Activated T-helper 1 cell treated with anti-CD3 and anti-CD28 coated beads, Interleukin-12 subunit alpha, Interleukin-12 subunit beta, Interleukin-2, Interleukin-4 antibody, amounts not matched to agents 30 ng/mL and 10 ng/mL and 1 ng/mL, durations not matched to agents 14 hours and 24 hours and 36 hours (primary cell): Measurements from ENCODE around the gene KRT37. TPM values are rescaled to one million over a fixed set of nuclear protein-coding genes. Genes with fewer than 3 reads are reported as not detected.
"Not testable (repeated sequence)": the region's sequence is repeated elsewhere in the genome, so short reads cannot be mapped to it uniquely, and the experiment has no call there.

Source experiments
- DNase-seq: peaks from one replicate; pipeline ENCODE4 v3.0.0; 2021; ENCODE audit warnings: low spot score
- H3K27ac Mint-ChIP-seq: one replicate; pipeline ENCODE4 v1.8.0; 2021; ENCODE audit warnings: mild to moderate bottlenecking, mixed read lengths
- H3K27me3 Mint-ChIP-seq: one replicate; pipeline ENCODE4 v1.8.0; 2022; ENCODE audit warnings: mild to moderate bottlenecking, moderate library complexity, mixed read lengths; ENCODE audit not compliant: insufficient read depth
- H3K36me3 Mint-ChIP-seq: one replicate; pipeline ENCODE4 v1.8.0; 2021; ENCODE audit warnings: low read depth, mixed read lengths
- H3K4me1 Mint-ChIP-seq: one replicate; pipeline ENCODE4 v1.8.0; 2021; ENCODE audit warnings: low read depth, mixed read lengths
- H3K4me3 Mint-ChIP-seq: one replicate; pipeline ENCODE4 v1.8.0; 2021; ENCODE audit warnings: mild to moderate bottlenecking, moderate library complexity, mixed read lengths
- H3K9me3 Mint-ChIP-seq: one replicate; pipeline ENCODE4 v1.8.0; 2021; ENCODE audit warnings: mixed read lengths
- intact Hi-C: fragments of 100-400 bp; cut with micrococcal nuclease; formaldehyde crosslinking; loops from one replicate; pipeline ENCODE4 v1.15.1; 2024
- total RNA-seq: library from RNA; stranded (reverse); gene quantifications from 2 replicates; pipeline ENCODE4 v1.2.3, GENCODE V29; 2022

The KRT37 gene
- total RNA-seq, 1 donor from 2014 or later, result not detected

- H3K4me1 Mint-ChIP-seq, result no peaks in the 10 kb centered on the region
- no peak overlapping the region for H3K27ac Mint-ChIP-seq
- no peak overlapping the region for H3K4me3 Mint-ChIP-seq
- peaks cover 18% of the 10 kb centered on the region for H3K27me3 Mint-ChIP-seq
- H3K36me3 Mint-ChIP-seq, result no peaks in the 10 kb centered on the region
- no peak for DNase-seq
- intact Hi-C loops, result no loop called here
- H3K9me3 Mint-ChIP-seq, result no peaks in the 10 kb centered on the region
Measured at GRCh38 chr17:41394254-41394996, 30.0 kb downstream of the KRT37 start.

- intact Hi-C loops, result no loop called here
- no peak for DNase-seq
- H3K4me3 Mint-ChIP-seq, result no peak overlapping the region
- H3K9me3 Mint-ChIP-seq, result no peaks in the 10 kb centered on the region
- no peaks in the 10 kb centered on the region for H3K4me1 Mint-ChIP-seq
- H3K27ac Mint-ChIP-seq, result no peak overlapping the region
- H3K36me3 Mint-ChIP-seq, result no peaks in the 10 kb centered on the region
- peaks cover 18% of the 10 kb centered on the region for H3K27me3 Mint-ChIP-seq
Measured at GRCh38 chr17:41393826-41394225, 30.6 kb downstream of the KRT37 start.

GRCh38 chr17:41393294-41393693, 31.1 kb downstream of the KRT37 start:
- no peak overlapping the region for H3K4me3 Mint-ChIP-seq
- no peaks in the 10 kb centered on the region for H3K9me3 Mint-ChIP-seq
- H3K4me1 Mint-ChIP-seq, result no peaks in the 10 kb centered on the region
- no peak overlapping the region for H3K27ac Mint-ChIP-seq
- DNase-seq, result no peak
- intact Hi-C loops, result no loop called here
- peaks cover 18% of the 10 kb centered on the region for H3K27me3 Mint-ChIP-seq
- no peaks in the 10 kb centered on the region for H3K36me3 Mint-ChIP-seq

GRCh38 chr17:41392278-41392677, 32.1 kb downstream of the KRT37 start:
- H3K36me3 Mint-ChIP-seq, result no peaks in the 10 kb centered on the region
- H3K27ac Mint-ChIP-seq, result no peak overlapping the region
- no peaks in the 10 kb centered on the region for H3K4me1 Mint-ChIP-seq
- H3K27me3 Mint-ChIP-seq, result peaks cover 13% of the 10 kb centered on the region
- no peak overlapping the region for H3K4me3 Mint-ChIP-seq
- intact Hi-C loops, result no loop called here
- DNase-seq, result no peak
- H3K9me3 Mint-ChIP-seq, result peaks cover 2% of the 10 kb centered on the region

GRCh38 chr17:41391535-41391934, 32.9 kb downstream of the KRT37 start:
- peaks cover 7% of the 10 kb centered on the region for H3K9me3 Mint-ChIP-seq

GRCh38 chr17:41390411-41390938, 33.9 kb downstream of the KRT37 start:
- no peaks in the 10 kb centered on the region for H3K4me1 Mint-ChIP-seq
- H3K9me3 Mint-ChIP-seq, result peaks cover 12% of the 10 kb centered on the region
- H3K27ac Mint-ChIP-seq, result no peak overlapping the region
- H3K36me3 Mint-ChIP-seq, result no peaks in the 10 kb centered on the region
- no peak for DNase-seq
- intact Hi-C loops, result no loop called here
- H3K27me3 Mint-ChIP-seq, result peaks cover 10% of the 10 kb centered on the region
- H3K4me3 Mint-ChIP-seq, result no peak overlapping the region

More at GRCh38 chr17:41391535-41391934, 32.9 kb downstream of the KRT37 start:
- Mint-ChIP-seq H3K27ac (no peak overlapping the region), H3K4me3 (no peak overlapping the region), H3K36me3 (no peaks in the 10 kb centered on the region), H3K4me1 (no peaks in the 10 kb centered on the region), H3K27me3 (peaks cover 13% of the 10 kb centered on the region)
- intact Hi-C loops, result no loop called here
- no peak for DNase-seq

GRCh38 chr17:41387670-41388069, 36.7 kb downstream of the KRT37 start:
- Mint-ChIP-seq H3K36me3 (no peaks in the 10 kb centered on the region), H3K27ac (no peak overlapping the region), H3K27me3 (peaks cover 10% of the 10 kb centered on the region), H3K4me1 (no peaks in the 10 kb centered on the region), H3K4me3 (no peak overlapping the region), H3K9me3 (peaks cover 12% of the 10 kb centered on the region)
- intact Hi-C loops, result no loop called here
- no peak for DNase-seq

- no peaks in the 10 kb centered on the region for H3K4me1 Mint-ChIP-seq
- peaks cover 12% of the 10 kb centered on the region for H3K9me3 Mint-ChIP-seq
- no peak overlapping the region for H3K4me3 Mint-ChIP-seq
- no peak for DNase-seq
- peaks cover 10% of the 10 kb centered on the region for H3K27me3 Mint-ChIP-seq
- no peaks in the 10 kb centered on the region for H3K36me3 Mint-ChIP-seq
- intact Hi-C loops, result no loop called here
- no peak overlapping the region for H3K27ac Mint-ChIP-seq
Measured at GRCh38 chr17:41386227-41386626, 38.2 kb downstream of the KRT37 start.

GRCh38 chr17:41383690-41384089, 40.7 kb downstream of the KRT37 start:
- intact Hi-C loops, result no loop called here
- H3K27me3 Mint-ChIP-seq, result peaks cover 5% of the 10 kb centered on the region
- no peak overlapping the region for H3K4me3 Mint-ChIP-seq
- DNase-seq, result no peak
- peaks cover 12% of the 10 kb centered on the region for H3K9me3 Mint-ChIP-seq
- H3K27ac Mint-ChIP-seq, result no peak overlapping the region
- no peaks in the 10 kb centered on the region for H3K4me1 Mint-ChIP-seq
- H3K36me3 Mint-ChIP-seq, result no peaks in the 10 kb centered on the region

- intact Hi-C loops, result no loop called here
- no peak overlapping the region for H3K4me3 Mint-ChIP-seq
- H3K36me3 Mint-ChIP-seq, result no peaks in the 10 kb centered on the region
- no peaks in the 10 kb centered on the region for H3K4me1 Mint-ChIP-seq
- H3K27ac Mint-ChIP-seq, result no peak overlapping the region
- DNase-seq, result no peak
- peaks cover 11% of the 10 kb centered on the region for H3K9me3 Mint-ChIP-seq
- peaks cover 5% of the 10 kb centered on the region for H3K27me3 Mint-ChIP-seq
Measured at GRCh38 chr17:41382394-41382793, 42.0 kb downstream of the KRT37 start.

GRCh38 chr17:41381943-41382342, 42.4 kb downstream of the KRT37 start, which contains the start of gene KRT34:
KRT34 (minus strand) TSS chr17:41382306; CDS start chr17:41382246, 60 bp downstream.
- H3K4me1 Mint-ChIP-seq, H3K27ac Mint-ChIP-seq, H3K4me3 Mint-ChIP-seq, H3K27me3 Mint-ChIP-seq, H3K9me3 Mint-ChIP-seq, intact Hi-C loops, DNase-seq, H3K36me3 Mint-ChIP-seq: not testable (repeated sequence)

- H3K27ac Mint-ChIP-seq, DNase-seq, H3K36me3 Mint-ChIP-seq, H3K9me3 Mint-ChIP-seq, H3K4me1 Mint-ChIP-seq, H3K27me3 Mint-ChIP-seq, intact Hi-C loops, H3K4me3 Mint-ChIP-seq: not testable (repeated sequence)
Measured at GRCh38 chr17:41380091-41380490, 44.3 kb downstream of the KRT37 start.

GRCh38 chr17:41377546-41377945, 46.8 kb downstream of the KRT37 start:
- Mint-ChIP-seq H3K36me3 (no peaks in the 10 kb centered on the region), H3K27ac (no peak overlapping the region), H3K4me3 (no peak overlapping the region), H3K4me1 (no peaks in the 10 kb centered on the region), H3K27me3 (peaks cover 6% of the 10 kb centered on the region), H3K9me3 (peaks cover 5% of the 10 kb centered on the region)
- DNase-seq, result no peak
- intact Hi-C loops, result no loop called here
